GM18867 (cell line): ENCODE results near the gene ARL13B.
"Not testable (repeated sequence)": the region's sequence is repeated elsewhere in the genome, so short reads cannot be mapped to it uniquely, and the experiment has no call there.

ENCODE experiments used
- ATAC-seq: cut with Tn5 transposase; IDR thresholded peaks from one replicate; pipeline ENCODE4 v1.9.1; 2021; ENCODE audit warnings: mild to moderate bottlenecking, moderate library complexity; ENCODE audit not compliant: unreplicated experiment

Gene ARL13B

DNA sequence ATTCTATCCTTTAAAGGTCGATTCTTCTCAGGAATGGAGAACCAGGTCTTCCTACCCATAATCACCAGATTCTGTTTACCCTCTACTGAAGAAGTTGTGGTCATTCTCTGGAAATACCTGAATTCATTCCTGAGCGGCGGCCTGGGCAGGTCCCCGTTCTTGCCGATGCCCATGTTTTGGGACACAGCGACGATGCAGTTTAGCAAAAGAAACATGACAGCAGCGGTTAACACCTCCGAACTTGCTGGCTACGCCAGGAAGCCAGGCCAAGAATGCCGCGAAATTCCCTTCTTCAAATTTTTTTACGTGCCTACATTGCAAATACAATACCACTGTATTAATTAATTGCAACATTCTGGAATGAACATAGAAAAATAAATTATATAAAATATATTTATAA, 81.3 kb downstream of the ARL13B start:
- ATAC-seq: no peak

DNA sequence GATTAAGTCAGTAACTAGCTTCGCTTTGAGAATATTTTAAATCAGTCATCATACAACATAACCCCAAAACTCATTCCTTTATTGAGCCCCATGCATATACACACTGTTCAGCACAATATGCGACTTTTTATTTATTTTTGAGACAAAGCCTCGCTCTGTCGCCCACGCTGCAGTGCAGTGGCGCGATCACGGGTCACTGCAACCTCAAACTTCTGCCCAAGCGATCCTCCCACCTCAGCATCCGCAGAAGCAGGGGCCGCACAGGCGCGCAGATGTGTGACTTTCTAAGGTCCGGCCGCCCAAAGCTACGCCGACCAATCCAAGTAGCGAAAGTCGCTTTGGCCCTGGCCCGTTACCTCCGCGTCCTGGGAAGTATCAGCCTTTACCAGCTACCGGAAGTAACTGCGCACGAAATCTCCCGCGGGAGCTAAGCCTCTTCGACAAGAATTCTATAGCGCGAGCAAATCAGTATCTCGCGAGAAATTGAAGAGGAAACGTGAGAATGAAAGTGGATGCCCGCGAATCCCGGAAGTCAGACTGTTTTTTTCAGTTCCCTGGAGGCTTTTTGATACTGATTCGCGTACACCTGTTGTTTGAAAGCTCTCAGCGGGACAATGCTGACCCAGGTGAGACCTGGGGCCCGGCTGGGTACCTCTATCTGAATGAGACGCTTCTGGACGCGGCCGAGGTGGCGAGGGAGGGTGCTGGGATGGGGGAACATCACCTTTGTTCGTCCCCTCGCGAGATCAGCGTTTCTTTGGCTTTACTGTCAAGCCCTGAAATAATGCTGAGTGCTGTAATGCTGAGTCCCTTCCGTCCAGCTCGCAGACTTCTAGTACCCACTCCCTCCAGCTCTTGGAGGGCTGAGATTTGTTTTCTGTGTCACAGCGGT, 82.8 kb downstream of the ARL13B start, which contains the start of the genes DHFR2 and NSUN3:
Gene DHFR2 (minus strand): TSS at position 404 of the 892 bp plus-strand sequence. CDS start 1,405 bp downstream, outside the sequence.
Gene NSUN3 (plus strand): TSS at position 549 of the 892 bp plus-strand sequence. CDS start 66 bp downstream, at position 615.
- peak; percentile 93 for ATAC-seq

DNA sequence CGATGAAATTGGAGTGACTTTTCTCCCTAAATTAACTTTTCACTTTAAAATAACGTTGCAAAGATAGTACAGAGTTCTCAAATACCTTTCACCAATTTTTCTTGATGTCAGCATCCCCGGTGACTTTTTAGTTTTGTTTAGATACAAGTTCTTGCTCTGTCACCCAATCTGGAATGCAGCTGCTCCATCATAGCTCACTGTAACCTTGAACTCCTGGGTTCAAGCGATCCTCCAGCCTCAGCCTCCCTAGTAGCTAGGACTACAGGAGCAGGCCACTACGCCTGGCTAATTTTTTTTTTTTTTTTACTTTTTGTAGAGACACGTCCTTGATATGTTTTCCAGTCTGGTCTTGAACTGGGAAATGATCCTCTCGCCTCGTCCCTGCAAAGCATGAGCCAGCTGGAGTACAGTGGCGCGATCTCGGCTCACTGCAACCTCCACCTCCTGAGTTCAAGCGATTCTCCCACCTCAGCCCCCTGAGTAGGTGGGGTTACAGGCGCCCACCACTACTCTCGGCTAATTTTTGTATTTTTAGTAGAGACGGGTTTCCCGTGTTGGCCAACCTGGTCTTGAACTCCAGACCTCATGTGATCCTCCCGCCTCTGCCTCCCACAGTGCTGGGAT, 83.7 kb downstream of the ARL13B start:
- no peak for ATAC-seq

DNA sequence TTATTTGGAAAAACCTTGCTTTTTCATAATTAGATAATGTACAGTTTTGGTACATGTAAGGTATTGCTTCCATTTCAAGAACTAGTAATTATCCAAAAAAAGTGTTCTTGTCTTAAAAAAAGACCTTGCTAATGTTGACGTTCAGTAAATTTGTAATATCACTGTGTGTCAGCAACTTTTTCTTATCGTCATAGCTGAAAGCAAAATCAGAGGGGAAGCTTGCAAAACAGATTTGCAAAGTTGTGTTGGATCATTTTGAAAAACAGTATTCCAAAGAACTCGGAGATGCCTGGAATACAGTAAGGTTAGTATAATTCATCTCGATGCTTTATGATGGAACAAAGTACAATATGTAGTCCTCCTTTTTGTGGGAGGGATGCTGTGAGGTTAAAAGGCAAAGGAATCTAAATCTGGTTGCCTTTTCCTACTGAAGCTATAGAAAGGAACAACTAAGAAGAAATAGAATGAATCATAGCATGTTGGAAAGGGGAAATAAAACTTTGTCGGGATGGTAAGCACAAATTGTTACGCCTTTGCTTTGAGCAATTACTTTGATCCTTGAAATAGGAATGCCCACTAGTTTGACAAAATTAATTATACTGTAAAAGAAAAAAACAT, 84.4 kb downstream of the ARL13B start:
- no peak for ATAC-seq

DNA sequence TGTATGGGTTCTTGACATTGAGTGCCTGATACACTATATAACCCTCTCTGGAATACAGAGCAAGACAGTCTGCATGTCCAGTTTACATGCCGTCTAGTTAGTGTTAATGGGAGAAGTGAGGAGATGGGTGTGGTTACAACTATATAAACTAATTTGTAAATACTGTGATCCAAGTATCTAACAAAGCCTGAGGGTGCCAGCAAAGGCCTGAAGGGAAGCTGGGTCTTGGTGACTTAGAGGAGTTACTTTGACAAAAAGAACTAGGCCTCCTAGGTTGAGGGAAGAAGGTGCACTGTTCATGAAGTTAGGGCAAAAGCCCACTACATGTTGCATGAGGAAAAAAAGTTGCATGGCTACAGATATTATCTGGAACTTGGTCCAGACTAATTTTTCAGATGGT, 85.2 kb downstream of the ARL13B start:
- ATAC-seq: no peak

DNA sequence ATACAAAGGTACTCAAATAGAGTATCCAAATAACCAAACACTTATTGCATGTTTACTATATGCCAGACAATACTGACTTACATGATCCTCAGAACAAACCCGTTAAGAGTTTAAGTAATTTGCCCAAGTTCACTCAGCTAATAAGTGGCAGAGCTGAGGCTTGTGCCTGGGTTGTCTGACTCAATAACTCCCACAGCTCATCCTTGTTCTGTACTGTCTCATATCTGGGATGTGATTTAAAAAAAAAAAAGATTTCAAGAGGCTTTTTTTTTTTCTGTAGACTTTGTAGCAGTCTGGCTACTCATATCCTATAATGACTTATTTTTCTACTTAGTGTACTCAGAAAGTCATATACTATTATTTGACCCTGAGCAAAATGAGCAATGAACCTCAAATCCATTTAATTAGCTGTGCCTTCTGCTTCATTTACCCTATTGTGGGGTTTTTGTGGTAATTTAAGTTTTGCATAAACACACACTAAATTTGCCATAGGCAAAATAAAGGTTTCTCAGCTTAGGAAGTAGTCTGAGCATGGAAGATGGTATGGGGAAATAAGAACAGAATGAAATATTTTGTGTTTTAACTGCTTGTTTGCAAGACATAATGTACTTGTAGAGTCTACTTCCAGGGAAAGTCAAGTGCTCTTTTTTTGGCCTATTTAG, 86.0 kb downstream of the ARL13B start:
- no peak for ATAC-seq

DNA sequence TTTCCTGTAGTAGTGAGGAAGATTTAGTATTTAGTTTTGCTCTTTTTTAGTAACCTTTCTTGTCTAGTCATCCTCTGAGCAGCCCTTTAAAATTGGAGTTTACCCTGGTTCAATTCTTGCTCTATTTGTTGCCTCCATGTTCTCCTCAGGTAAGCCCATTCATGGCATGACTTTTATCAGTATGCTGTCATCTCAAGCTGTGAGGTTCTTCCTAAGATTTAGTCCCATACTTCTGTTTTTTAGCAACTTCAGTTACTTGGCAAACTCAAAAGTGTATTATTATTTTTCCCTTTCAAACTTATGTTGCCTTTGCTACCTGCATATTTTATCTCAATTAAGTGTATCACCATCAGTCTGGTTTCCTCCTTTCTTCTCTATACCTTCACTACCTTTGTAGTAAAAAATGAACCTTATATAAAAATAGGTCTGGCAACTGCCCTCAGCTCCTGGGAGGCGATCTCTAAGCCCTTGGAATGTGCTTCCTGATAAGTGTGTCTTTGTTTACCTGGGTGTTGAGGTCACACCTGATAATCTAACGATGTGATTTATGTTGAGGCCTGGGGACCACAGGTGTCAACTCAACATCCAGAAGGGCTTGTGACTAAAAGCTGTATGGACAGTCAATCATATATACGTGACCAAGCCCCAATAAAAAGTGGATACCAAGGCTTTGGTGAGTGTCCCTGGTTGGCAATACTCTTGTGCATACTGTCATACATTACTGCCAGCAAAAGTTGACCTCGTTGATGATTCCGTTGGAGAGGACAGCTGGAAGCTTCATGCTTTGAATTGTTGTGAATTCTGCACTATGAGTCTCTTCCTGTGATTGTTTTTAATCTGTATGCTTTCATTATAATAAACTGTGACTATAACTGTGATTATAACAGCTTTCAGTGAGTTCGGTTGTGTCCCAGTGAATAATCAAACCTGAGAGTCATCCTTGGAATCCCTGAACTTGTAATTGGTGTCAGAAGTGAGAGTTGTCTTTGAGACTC, 86.8 kb downstream of the ARL13B start:
- no peak for ATAC-seq

DNA sequence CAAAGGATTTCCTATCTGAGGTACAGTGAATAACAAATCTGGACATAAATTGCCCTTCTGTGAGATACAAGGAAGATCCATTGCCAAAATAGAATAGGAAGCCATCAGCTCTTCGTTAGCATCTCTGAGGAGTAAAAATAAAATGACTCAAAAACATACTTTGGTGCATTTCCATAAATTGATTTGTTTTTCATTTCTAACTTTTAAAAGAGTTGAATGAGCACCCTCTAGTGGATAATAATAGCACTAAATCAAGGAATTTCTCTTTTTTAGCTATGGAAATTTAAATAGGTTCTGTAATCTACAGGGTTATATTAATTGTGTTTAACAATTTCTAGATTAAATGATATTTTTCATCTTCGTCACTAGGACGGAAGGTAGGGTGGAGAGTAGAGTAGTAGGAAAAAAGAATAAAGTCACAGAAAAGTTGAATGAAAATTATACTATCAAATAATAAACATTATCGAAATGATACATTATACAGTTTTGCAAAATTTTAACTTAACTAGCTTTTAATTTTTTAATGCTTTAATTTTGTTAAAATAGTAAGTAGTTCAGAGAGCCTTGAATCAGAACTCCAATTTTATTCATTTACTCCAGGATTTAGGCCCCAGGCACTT, 89.3 kb downstream of the ARL13B start:
- ATAC-seq: no peak

DNA sequence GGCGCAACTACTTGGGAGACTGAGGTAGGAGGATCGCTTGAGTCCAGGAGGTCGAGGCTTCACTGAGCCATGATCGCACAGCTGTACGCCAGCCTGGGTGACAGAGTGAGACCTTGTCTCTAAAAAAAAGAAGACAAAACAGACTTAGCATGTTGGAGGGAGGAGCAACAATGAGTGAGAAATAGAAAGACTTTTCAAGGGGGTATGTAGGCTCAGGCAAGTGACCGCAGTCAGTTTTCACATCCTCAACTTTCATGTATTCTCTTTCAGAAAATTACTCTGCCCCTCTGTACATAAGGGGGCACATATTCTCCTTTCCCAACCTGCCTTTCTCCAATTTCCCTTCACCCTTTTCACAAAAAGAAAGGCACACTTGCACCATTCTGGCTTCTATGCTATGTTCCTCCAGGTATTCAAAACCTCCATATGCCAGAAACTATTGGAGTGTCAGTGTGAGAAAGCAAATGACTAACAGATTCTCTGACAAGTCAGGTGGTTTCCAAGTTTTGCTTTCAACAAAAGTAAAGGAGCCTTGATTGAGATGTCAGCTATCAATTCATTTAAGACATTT, 90.5 kb downstream of the ARL13B start:
- ATAC-seq: peak; percentile 94

DNA sequence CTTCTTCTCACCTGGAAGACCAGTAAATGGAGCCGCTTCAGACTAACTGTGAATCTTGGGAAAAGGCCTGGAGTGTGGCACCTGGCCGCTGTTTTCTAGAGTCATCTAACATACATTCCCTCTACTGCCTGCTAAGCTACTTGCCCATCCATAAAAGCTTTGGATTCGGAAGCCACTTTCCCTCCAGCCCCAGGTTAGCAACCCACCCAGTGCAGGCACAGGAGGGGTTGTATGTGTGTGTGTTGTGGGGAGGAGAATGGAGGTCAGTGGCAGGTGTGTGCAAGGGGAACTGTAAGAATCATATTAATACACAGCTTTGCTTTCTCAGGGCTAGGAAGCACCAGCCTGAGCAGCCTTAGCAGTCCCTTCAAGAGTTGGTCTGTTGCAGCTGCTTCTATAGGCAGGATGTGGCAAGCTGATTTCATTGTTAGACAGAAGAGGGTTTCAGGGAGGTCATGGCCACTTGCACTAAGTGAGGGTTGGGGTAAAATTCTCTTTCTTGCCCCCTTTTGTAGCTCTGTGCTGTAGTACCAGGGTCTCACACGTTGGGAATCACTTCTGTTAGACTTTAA, 91.8 kb downstream of the ARL13B start:
- ATAC-seq: peak; percentile 63

DNA sequence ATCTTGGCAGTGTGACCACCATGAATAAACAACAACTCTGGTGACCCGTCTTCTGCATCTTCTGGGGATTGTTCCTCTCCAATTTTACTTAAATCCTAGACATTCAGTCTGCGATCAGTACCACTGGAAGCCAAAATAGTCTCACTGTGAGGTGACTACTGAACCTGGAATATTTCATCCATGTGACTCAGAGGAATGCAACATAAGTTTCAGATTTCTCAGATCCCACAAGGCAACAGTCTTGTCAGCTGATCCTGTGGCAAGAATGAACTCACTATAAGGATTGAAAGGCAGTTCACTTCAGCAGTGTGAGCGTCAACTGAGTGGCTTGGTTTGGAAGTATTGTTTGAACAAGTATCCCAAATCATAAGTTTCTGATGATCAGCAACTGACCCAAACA, 96.1 kb downstream of the ARL13B start:
- no peak for ATAC-seq

DNA sequence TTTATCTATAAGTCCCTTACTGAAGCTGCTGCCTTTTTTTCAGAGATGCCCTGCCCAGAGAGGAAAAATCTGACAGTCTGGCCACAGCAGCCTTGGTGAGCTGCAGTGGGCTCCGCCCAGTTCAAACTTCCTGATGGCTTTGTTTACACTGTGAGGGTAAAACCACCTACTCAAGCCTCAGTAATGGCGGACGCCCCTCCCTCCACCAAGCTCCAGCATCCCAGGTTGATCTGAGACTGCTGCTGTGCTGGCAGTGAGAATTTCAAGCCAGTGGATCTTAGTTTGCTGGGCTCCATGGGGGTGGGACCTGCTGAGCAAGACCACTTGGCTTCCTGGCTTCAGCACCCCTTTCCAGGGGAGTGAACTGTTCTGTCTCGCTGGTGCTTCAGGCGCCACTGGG, 100.6 kb downstream of the ARL13B start:
- ATAC-seq: not testable (repeated sequence)

DNA sequence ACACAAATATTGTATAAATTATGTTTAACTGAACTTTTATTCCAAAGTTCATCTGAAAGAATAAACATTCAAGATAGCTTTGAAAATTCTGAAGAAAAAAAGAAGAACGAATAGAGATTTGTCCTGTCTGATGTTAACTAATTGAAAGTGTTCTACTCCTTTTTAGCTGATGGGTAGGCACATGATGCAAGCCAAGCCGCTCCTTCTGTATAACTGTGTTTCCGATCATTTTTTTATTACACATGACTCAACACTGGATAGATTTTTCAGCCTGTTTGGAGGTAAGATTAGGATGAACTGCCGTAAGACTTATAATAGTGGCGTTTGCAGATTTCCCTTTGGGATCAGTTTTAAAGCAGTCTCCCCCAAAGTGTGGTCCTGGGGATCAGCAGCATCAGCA, 101.9 kb downstream of the ARL13B start:
- no peak for ATAC-seq

DNA sequence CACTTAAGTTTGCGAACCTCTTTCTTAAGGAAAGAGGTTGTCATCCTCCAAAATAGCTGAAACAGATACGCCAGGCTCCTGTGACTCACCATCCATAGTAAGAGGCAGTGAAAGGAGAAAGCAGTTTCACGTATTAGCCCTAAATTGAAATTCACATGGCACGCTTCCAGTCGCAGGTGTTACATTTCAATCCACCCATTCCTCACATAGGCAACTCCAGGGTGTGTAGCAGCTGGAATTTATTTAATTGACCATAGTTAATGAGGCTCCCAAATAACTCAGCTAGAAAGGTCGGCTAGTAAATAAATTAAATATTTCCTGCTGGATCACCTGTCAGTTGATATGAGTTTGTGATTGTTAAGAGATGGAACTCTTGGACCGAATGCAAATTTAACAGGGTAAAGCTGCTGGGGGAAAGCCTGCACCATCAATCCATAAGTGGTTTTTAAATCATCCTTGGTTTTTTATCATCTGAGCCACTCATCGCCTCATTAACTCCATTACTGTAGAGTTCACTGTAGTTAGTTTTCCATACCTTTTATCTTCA, 102.5 kb downstream of the ARL13B start:
- no peak for ATAC-seq

DNA sequence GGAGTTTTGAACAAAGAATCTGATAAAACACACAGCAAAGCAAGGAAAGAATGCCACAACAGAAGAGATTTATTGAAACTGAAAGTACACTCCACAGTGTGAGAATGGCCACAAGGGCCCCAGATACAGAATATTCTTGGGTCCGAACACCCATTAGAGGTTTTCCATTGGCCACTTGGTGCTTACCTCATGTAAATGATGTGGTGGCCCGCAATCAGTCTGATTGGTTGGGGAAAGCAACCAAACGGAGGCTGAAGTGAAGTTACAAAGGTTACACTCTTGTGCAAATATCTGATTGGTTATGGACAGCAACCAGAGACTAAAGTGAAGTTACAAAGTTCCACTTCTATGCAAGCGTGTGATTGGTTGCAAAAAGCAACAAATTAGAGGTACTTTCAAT, 103.3 kb downstream of the ARL13B start:
- peak; percentile 84 for ATAC-seq

DNA sequence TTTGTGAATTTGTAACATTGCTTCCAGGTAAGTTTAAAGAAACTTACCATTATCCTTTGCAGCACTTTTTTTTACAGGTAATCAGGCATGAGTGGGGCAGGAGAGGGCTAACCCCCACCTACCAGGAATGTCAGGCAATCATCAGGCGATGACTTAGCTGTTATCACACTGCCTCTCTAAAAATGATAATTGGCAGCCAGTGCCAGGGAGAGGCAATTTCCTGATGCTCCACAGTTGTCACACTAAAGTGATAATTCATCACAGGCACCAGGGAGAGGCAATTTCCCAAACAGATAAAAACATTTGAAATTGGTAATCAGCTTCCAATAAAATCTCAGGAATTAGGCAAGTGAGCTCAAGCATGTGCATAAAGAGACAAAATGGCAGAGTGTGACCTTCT, 109.2 kb downstream of the ARL13B start:
- no peak for ATAC-seq

DNA sequence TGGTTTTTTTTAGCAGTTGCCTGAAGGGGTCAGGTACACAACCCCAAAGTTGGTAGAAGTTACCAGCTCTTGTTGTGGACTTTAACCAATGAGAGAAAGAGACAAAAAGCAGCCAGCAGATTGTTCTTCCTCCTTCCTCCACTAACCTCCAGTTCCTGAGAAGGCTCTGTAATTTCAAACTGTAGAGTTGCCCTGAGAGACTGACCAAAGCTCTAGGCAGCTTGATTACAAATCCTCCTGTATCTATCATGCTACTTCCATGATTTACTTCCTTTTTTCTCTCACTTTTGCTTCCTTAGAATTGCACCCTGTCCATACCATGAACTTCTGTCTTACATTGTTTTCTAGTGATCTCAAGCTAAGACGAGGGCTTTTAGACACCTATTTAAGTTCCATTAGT, 112.1 kb downstream of the ARL13B start:
- ATAC-seq: no peak

DNA sequence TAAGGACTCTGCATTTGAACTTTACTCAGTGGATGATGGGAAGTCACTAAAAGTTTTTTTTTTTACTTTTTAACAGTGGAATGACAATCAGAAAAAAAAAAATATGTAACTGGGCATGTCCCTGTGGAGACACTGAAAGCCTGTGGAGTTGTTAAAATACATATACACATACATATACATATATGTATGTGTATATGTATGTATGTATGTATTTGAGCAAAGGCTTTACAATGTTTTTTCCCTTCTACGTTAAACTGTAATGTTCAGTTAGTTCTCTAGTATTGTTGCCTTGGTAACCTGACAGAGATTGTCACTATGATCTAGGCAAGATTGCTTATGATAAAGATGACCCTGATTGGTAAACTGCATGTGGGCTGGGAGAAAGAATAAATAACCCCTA, 113.2 kb downstream of the ARL13B start:
- ATAC-seq: no peak

DNA sequence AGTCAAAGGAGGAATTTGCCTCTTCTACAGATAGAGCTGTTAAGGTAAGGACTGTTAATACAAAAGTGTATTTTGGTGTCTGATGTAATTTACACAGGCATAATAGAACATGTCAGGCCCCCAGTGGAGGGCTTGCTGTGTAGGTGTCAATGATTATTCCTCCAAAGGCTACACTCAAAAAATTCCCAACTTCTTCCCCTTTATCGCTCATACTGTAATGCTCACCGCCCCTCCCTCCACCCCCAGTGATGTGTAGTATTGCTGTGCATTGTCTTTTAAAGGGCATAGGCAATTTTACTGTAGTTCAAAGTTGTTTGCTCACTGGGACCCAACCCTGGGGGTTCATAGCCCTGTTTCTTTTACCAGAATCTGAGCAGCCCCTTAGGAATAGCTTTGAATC, 115.2 kb downstream of the ARL13B start:
- no peak for ATAC-seq
